LoVo (cell line): ENCODE results near the gene KLHL36.
"Not testable (repeated sequence)": the region's sequence is repeated elsewhere in the genome, so short reads cannot be mapped to it uniquely, and the experiment has no call there.

Source experiments
- DNase-seq: peaks from one replicate; pipeline ENCODE4 v3.0.0-alpha.2; 2016; ENCODE audit warnings: low spot score

KLHL36 gene

DNA sequence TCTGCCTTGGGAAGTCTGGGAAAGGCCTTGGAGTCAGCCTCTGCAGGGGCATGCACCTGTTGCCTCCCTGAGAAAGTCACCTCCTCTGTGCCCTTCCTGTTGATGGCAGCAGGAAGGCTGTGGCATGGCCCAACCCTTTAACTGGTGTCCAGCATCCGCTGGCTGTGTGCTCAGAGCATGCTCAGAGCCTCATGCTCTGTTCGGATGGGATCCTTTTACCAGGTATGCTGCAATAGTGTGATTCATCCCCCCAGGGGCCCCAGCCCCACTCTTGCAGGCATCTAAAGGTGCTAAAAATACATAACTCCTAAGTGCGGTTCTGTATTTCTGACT is 24.9 kb downstream of the KLHL36 start:
- no peak for DNase-seq

DNA sequence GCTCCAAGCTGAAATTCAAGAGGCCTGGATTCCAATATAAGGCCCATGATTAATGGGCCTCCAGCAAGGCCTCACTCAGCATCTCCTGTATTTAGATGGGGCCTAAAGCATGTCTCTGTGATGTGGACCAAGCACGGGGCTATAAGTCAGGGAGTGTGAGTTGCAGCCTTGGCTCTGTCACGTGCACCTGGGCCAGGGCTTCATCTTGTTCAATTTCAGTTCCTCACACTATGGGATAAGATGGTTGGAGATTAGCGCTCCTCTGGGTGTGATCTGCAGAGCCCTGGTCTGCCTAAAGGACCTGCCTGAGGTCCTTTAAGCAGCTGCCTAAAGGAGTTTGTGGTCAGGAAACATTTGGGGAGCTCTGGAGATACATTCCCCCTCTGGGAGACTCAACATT is 25.2 kb downstream of the KLHL36 start:
- no peak for DNase-seq

GRCh38 chr16:84675423-84675822 is 27.1 kb downstream of the KLHL36 start:
- no peak for DNase-seq

DNA sequence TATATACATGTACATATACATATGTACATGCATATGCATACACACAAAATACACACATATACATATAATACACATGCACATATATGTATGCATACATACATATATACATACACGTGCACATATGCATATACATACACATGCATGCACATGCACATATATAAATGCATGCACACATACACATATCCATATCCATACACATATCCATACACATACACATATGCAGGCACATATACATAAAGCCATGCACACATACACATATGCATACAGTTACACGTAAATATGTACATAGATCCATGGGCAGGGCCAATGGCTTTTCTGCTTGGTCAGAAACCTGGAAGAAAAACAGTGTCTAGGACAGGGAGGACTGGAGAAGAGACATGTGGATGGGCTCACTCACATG is 27.6 kb downstream of the KLHL36 start:
- DNase-seq = no peak

- no peak for DNase-seq
Observed at GRCh38 chr16:84677017-84677803, 28.9 kb downstream of the KLHL36 start.

GRCh38 chr16:84677849-84678248 is 29.5 kb downstream of the KLHL36 start:
- DNase-seq = no peak

DNA sequence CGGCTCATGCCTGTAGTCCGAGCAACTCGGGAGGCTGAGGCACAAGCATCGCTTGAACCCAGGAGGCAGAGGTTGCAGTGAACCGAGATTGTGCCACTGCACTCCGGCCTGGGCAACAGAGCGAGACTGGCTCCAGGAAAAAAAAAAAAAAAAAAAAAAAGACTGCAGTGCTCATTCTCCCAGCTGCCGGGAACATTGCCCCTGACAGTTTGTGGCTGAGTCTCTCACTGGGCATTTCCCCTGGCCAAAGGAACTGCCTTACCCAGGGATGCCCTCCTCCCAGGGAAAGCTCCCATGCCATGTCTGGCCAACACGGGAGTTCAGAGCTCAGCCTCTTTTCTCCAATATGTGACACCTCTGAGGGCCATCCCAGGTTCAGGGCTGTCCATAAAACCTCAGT is 30.2 kb downstream of the KLHL36 start:
- DNase-seq = no peak

DNA sequence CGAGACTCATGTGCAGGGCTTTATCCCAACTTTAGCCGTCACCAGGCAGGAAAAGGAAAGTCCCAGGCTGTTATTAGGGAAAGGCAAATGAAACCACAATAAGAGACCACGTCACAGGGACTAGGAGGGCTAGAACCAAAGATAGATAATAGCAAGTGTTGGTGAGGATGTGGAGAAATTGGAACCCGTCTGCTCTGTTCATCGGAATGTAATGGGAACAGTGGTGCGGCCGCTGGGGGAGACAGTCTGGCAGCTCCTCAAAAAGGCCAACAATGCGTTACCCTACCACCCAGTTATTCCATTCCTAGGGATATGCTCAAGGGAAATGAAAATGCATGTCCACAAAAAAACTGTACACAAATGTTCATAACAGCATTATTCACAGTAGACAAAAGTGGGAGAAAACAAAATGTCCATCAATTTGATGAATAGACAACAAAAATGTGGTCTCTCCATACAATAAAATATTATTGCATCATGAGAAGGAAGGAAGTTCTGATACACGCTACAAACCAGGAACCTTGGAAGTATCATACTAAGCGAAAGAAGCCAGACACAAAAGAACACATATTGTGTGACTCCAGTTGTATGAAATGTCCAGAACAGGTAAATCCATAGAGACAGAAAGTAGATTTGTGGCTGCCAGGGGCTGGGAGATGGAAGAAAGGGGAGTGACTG is 32.0 kb downstream of the KLHL36 start:
- no peak for DNase-seq

DNA sequence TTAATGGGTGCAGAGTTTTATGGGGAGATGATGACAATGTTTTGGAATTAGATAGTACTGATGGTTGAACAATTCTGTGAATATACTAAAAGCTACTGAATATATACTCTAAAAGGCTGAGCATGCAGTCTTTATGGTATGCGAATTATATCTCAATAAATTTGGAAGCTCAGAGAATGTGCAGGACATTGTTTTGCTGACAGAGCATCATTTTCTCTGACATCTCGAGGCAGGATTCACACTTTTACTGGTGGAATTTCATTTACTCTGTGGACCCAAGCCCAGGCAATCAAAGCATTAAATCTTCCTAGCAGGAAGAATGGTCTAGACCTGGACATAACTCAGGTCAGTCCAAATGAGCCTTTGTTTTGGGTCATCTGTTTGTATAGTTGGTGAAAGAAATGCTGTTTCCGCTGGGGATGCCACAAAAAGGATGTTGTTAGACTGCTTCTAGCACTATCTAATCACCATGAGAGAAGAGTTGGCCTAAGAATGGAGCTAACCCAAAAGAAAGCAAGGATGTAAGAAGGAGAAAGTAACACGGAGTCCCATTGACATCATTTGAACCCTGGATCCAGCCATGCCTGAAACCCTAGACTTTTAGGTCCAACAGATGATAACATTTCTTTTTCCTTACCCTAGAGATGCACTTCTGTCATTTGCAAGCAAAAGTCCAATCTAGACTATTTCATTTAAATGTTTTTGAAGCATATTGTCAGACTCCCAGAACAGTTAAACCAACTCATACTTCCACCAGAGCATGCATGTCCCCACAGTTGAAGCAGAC is 32.7 kb downstream of the KLHL36 start:
- no peak for DNase-seq

GRCh38 chr16:84683691-84684591 is 35.6 kb downstream of the KLHL36 start:
- no peak for DNase-seq

- no peak for DNase-seq
Observed at GRCh38 chr16:84684592-84684965, 36.3 kb downstream of the KLHL36 start.

DNA sequence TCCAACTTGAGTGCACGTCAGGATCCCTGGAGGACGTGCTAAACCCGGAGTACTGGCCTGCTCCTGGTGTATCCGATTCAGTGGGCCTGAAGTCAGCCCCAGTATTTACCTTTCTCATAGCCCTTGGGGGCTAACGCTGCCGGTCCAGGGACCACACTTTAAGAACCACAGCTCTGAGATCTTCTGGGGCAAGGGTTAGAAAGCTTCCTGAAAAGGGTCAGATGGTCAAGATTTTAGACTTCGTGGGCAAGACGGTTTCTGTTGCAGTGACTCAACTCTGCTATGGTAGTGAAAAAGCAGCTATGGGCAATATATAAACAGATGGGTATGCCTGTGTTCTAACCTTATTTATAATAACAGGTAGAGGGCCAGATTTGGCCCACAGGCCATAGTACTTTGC is 36.9 kb downstream of the KLHL36 start:
- no peak for DNase-seq

DNA sequence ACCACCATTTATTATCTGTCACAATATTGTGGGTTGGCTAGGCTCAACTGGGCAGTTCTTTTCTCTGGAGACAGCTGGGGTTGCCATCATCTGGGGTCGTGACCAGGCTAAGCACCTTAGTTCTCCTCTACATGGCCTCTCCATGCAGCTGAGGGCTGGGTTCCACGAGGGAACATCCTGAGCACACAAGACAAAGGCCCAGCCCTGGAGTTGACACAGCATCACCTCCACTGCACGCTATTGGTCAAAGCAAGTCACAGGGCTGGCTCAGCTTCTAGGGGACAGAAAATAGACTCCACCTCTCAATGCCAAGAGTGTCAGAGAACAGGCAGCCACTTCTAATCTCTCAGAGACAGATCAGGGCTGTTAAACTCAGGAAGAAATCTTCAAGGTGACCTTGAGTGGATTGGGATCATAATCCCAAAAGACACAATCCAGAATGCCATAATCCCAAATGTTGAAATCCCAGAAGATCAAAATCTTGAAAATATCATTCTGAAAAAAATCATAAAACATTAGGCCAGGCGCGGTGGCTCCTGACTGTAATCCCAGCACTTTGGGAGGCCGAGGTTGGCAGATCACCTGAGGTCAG is 38.5 kb downstream of the KLHL36 start:
- DNase-seq = no peak

GRCh38 chr16:84687715-84688114 is 39.4 kb downstream of the KLHL36 start:
- no peak for DNase-seq

GRCh38 chr16:84688163-84688562 is 39.9 kb downstream of the KLHL36 start:
- not testable (repeated sequence) for DNase-seq

DNA sequence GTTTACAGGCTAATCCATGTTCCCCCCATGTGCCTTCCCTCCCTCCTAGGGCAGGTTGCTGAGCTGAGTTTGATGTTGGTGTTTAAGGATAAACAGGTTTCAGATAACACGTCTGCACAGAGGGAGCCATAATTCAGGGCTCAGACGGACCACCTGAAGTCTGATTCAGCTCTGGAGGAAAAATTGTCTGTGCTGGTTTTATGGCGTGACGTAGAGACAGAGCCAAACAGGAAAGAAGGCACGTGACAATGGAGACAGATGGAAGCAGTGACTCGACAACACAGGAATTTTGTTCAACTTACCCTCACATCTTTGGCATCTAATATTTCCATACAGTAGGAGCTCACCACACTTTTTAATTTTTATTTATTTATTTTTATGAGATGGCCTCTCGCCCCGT is 40.8 kb downstream of the KLHL36 start:
- no peak for DNase-seq

DNA sequence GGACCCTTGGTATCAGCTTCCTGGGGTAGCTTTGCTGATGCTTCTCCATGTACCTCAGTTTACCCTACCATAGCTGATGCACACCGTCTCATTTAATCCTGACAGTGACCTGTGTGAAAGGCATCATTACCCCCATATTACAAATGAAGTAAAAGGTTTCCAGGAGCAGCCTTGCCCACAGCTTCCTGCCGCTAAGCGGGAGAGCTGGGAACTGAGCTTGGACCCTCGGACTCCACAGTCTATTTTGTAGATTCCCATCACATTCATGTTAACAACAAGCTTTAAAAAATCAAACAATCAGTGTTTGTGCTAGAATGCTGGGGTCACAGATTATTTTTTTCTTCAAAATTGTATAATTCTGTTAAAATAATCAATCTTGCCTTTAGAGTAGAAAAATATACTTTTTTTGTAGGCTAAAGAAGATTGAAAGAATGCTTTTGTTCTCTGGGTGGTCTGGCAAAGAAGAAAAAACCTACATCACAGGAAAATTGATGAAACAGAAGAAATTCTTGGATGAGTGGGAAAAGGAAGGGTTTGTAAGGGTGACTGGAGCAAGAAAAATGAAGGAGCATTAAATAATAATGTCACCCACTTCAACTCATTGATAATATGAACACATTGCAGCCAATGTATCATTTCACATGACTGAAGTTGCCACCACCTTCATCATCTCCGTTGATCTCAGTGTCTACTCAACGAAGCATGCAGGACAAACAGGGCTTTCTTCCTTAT is 41.9 kb downstream of the KLHL36 start:
- no peak for DNase-seq

- DNase-seq = no peak
Observed at GRCh38 chr16:84692451-84693214, 44.3 kb downstream of the KLHL36 start.

- not testable (repeated sequence) for DNase-seq
Observed at GRCh38 chr16:84693869-84694268, 45.6 kb downstream of the KLHL36 start.

DNA sequence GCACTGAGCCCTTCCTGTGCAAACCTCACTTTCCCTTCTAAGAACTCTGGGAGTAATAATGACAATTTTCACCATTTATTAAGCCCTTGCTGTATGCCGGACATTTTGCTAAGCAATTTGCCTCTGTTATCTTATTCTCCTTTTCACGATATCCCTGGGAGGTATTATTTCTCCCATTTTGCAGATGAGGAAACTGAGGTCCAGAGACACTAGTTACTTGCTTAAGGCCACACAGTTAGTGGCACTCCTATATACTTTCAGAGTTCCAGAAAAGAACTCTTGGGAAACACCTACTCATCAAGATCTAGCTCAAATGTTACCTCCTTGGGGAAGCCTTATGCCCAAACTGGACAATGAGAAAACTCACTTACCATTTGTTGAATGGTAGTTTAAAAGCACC is 46.7 kb downstream of the KLHL36 start:
- no peak for DNase-seq
